Femur (tissue), 1 donor: Measurements from ENCODE around the gene MYO15A.
"Not testable (repeated sequence)": the region's sequence is repeated elsewhere in the genome, so short reads cannot be mapped to it uniquely, and the experiment has no call there.

ENCODE experiments used
- DNase-seq: peaks from one replicate; pipeline ENCODE4 v3.0.0-alpha.2; 2017

MYO15A gene

DNA sequence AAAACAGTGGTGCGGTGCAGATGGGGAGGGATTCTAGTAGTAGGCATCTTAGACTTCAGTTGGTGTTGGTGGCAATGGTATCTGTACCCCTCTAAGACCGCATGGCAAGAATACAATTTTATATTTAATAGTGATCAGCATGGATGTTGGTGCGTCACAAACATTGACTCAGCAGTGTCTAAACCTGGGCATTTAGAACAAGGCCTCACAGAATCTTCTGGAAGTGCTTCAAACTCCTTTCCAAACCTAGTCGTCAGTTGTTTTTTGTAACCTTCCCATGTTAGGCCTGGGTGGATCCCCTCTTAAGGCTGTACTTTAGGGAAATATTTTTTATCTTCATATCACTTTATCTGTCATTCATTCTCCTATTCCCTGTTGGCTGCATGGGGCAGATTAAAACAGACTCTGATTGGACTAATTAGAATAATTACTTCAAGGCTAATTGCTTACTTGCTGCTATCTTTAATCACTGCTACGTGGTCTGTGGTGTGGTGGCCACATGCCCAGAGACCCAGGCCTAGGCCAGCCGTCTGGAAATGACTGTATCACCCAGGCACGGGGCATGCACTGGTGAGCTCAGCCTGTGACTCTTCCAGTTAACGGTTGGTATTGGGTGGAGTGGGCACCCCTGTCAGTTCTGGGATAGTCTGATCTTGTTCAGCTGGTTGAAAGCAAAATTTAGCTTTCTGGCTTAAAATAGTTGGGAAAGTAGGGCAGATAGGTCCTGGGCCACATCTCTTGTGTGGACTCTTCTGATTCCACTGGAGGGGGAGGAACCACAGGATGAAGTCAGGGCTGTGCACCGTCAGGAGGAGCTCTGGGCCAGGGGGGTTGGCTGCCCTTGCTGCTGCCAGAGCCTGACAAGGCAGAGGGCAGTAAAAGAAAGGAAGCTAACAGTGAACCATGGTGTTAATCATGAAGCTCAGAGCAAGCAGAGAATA is 79.5 kb downstream of the MYO15A start:
- DNase-seq = peak; percentile 33

DNA sequence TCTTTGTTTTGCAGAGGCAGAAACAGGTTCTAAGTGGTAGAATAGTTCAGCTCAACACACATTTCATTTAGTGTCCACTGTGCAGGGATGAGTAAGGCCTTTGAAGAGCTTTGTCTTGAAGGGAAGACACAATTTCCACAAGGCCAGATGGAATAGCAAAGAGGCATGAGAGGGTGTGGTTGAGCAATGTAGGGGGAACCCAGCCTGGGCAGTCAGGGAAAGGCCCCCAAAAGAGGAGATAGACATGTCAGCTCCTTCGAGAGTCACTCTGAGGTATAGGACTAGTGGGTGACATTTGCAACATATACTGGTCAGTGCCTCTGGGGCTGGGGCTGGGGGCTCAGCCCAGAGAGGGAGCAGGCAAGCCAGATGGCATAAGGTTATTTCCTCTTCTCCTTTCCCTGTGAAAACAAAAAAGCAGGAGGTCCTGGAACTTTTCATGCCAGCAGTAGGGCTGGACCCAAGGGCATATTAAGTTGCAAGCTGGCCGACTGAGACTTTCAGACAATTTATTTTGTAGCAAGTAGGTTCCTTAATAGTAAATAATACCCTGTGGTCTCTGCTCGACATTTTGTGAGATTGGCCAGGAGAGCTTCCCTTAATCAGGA is 82.2 kb downstream of the MYO15A start:
- peak; percentile 36 for DNase-seq

DNA sequence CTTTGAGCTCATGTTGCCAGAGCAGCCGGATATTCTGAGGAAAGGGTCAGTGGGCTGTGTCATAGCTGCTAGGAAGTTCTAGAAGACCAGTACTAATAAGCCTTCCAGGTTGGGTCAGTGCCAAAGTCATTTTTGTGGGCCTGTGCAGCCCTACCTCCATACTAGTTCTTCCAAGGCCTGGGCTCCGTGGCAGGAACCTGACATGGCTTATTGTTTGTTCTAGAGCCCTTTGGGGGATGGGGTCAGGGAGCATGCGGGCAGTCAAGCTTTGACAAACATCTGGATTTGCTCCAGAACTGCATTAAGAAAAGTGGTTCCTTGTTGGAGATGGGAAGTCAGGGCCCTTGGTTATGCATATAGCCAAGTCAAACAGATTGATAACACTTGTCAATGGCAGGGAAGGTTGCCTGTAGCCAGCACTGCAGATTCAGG is 82.7 kb downstream of the MYO15A start:
- DNase-seq = peak; percentile 48

GRCh38 chr17:18191967-18192366 is 83.4 kb downstream of the MYO15A start:
- no peak for DNase-seq

DNA sequence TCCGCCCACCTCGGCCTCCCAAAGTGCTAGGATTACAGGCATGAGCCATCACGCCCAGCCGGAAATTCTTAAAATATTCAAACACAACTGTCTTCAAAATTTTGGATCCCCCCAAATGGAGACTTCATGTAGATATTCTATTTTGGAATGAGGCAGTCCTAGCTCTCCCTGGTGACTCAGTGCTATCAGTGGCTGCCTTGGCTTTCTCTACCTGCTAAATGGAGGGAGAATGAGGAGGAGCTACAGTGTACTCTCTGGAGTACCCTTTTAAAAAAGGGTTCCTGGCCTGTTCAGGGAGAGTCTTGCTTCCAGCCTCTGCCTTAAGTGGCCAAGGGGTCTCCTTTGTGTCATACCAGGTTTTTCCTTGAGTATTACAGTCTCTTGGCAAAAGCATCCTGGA is 85.8 kb downstream of the MYO15A start:
- no peak for DNase-seq

DNA sequence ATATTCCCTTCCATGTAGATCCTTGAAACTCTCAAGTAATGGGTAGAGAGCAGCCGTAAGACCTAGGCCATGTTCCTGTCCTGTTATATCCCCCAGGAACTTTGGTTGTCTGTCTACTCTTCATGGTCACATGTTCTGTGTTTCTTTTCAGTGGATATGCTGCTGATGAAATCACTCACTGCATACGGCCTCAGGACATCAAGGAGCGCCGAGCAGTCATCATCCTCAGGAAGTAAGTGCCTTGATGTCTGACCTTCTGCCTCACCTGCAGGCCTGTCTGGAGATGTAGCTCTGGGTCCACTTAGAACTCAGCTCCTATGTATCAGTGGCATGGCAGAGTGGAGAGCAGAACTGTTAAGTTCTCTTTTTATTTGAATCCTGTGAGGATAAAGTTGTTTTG is 86.2 kb downstream of the MYO15A start:
- DNase-seq = no peak

GRCh38 chr17:18195246-18195645 is 86.7 kb downstream of the MYO15A start:
- DNase-seq = no peak

GRCh38 chr17:18197535-18198194 is 89.1 kb downstream of the MYO15A start:
- no peak for DNase-seq

- DNase-seq = no peak
Observed at GRCh38 chr17:18198530-18198929, 90.0 kb downstream of the MYO15A start.

DNA sequence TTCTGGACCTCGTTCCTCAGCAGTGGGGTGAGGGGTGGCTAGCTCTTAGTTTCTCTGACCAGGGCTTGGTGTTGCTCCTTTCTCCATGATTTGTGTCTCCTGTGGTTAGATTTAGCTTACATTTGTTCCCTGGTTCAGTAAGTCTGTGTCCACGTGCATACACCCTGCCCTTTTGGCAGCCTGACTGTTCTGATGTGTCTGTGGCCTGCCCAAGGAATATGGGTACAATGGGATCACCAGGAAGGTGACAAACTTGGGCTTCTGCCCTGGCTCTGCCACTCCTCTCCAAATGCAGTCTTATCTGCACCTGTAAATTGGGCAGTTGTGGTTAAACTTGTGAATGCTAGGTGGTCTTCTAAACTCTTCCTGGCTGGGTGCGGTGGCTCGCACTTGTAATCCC is 92.6 kb downstream of the MYO15A start:
- DNase-seq = no peak

DNA sequence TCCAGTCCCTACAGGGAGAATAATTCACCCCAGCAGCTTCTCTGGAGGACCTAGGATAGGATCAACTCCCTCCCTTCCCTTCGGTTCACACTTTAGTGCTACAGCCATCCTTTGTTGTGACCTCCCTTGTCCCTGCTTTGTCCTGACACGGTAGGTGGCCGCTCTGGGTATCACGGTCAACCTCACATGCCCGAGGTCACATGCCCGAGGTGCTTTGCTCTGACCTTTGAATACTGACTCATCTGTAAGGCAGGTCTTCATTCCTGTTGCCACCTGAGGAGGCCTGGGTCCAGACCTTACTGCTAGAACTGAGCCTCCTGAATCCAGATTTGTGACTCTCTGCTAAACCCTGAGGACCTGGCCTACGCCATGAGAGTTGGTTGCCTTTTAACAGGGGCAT is 94.8 kb downstream of the MYO15A start:
- no peak for DNase-seq

- DNase-seq = no peak
Observed at GRCh38 chr17:18205861-18206260, 97.3 kb downstream of the MYO15A start.

DNA sequence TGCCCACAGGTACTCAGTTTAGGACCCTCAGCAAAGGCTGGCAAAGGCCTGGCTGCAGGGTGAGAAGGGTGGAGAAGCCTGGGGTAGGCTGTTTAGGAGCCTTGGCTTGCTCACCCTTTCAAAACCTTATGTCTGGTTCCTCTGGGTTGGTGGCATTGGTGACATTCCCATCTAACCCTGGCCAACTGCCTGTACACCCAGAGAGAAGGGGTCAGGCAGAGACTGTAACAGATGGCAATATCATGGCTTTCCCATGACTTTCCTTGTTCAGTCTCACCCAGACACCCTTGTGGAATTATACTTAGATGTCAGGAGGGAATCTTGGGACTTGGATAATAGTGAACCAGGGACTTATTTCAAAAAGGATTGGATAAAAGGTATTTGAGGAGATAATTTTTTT is 98.4 kb downstream of the MYO15A start:
- no peak for DNase-seq

GRCh38 chr17:18208092-18208491 is 99.5 kb downstream of the MYO15A start:
- DNase-seq = no peak

DNA sequence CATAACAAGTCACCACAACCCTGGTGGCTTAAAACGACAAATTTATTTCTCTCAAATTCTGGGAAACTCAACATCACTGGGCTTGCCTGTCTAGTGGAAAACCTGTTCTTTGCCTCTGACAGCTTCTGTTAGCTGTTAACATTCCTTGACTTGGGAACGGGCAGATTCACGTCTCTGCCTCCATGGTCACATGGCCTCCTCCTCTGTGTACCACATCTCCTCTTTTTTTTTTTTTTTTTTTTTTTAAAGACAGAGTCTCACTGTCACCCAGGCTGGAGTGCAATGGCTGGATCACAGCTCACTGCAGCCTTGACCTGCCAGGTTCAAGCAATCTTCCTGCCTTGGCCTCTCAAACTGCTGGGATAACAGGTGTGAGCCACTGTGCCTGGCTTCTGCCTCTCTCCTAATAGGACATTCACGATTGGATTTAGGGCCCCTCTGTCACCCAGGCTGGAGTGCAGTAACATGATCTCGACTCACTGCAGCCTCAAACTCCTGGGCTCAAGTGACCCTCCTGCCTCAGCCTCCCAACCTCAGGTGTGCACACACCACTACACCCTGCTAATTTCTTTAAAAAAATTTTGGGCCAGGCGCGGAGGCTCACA is 105.2 kb downstream of the MYO15A start:
- no peak for DNase-seq

GRCh38 chr17:18216906-18217305 is 108.3 kb downstream of the MYO15A start:
- not testable (repeated sequence) for DNase-seq

DNA sequence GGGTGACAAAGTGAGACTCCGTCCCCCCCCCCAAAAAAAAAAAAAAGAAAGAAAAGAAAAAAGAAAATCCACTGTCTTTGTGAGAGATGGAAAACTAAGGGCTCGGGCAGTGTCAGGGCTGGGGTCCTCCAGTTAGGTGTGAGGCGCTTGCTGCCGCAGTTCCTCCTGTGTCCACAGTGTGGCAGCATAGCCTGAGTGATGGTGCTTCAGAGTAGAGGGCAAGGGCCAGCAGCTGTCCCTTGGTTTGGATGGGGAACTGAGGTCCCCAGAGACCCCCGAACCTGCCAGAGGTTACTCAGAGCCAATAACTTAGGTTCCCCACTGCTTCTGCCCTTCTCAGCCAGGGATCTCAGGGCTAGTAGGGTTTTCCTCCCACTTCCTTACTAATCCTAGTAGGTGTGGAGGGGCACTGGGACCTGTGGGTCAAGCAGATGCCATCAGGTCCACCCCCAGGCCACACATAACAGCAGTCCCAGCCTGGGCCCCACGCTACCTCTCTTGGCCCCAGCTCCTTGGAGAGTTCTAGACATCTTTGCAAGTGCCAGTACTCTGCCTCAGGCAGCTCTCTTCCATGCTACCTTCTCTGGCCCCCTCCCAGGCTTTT is 109.0 kb downstream of the MYO15A start:
- DNase-seq = peak; percentile 81

GRCh38 chr17:18218756-18219415 is 110.3 kb downstream of the MYO15A start:
- peak; percentile 55 for DNase-seq

GRCh38 chr17:18224053-18224386 is 115.5 kb downstream of the MYO15A start:
- no peak for DNase-seq

DNA sequence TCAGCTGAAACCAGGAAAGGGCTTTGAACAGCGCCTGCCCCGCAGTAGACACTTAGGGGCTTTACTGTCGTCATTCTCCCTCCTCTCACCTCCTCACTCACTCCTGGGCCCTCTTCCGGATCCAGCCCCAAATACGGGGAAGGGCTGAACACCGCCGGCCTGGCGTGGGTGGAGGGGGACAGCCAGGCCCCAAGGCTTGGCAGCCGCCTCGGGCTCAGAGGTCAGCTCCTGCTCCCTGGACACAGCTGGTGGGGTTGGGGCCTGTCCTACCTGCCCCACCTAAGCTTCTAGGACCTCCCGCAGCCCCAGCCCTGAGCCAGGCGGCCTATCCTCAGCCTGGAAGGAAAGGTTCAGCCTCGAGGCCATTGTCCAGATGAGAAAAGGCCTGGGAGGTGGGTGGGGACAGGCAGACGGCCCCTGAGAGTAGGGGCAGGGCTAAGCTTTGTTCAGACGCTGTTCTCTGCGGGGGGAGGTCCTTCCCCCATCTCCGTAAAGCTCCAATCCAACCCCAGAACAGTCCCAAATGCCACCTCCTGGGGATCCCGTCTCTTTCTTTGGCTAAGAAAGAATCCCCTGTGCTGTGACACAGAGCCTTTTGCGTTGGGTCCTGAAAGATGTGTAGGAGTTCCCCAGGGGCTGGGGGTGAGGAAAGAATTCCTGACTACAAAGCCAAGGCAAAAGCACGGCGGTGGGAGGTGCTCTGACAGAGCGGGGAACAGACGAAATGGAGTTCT is 116.0 kb downstream of the MYO15A start:
- DNase-seq = peak; percentile 72

DNA sequence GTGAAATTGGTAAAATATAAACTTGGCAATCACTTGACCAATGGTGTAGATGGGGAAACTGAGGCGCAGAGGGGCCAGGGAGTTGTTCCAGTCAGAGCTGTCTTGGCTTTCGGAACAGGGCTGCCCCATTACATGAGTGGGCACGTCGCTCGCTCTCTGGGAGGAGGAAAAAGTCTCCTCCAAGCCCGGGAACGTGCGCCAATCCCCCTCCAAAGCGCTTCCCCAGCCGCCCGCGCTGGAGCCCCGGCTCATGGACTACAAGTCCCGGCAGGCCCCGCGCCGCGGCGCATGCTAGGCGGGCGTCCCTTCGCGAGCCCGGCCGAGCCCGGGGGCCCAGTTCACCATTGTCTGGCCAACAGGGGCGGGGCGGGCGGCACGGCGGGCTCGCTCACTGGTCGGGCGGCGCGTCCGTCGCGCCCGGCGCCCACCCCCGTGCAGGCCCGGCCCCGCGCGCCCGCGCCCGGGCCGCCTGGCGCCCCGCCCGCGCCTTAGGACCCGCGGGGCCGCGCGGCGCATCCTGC is 116.6 kb downstream of the MYO15A start, which contains the start of gene LLGL1:
Gene LLGL1 (plus strand): TSS at position 515 of the 521 bp plus-strand sequence. CDS start 48 bp downstream, outside the sequence.
- DNase-seq = peak; percentile 98
